Right cardiac atrium (tissue), 5 donors: ENCODE measurements around the gene TRABD2B. TPM values are rescaled to one million over a fixed set of nuclear protein-coding genes. Genes with fewer than 3 reads are reported as not detected.

Experiments
- ATAC-seq, 2 donors: fragments of 200-7000 bp; cut with Tn5 transposase; one replicate each; pipeline versions ENCODE4 v1.8.0 to v1.9.1; 2020; ENCODE audit warnings: moderate library complexity in 2 of 2, mild to moderate bottlenecking in 1 of 2
- DNase-seq, 3 donors: peaks; one replicate each; pipeline ENCODE4 v3.0.0-alpha.2; 2020
- H3K27ac ChIP-seq: one replicate; pipeline ENCODE4 v1.5.1; 2013; ENCODE audit warnings: mild to moderate bottlenecking, low read length, control low read depth, moderate library complexity
- H3K27me3 ChIP-seq: one replicate; pipeline ENCODE4 v1.6.1; 2013; ENCODE audit not compliant: control insufficient read depth, insufficient read depth
- H3K4me1 ChIP-seq: one replicate; pipeline ENCODE4 v1.6.1; 2013; ENCODE audit warnings: low read length; ENCODE audit not compliant: control insufficient read depth, insufficient read depth
- H3K4me3 ChIP-seq: one replicate; pipeline ENCODE4 v1.5.1; 2013; ENCODE audit warnings: low read length, control low read depth
- H3K9me3 ChIP-seq: one replicate; pipeline ENCODE4 v1.6.1; 2013; ENCODE audit warnings: low read length; ENCODE audit not compliant: control insufficient read depth
- WGBS: extraction: QIAGEN DNeasy Blood & Tissue Kit; methylation state at CpG from one replicate; pipeline ENCODE4 v1.1.7; 2013; 5-methylcytosine and 5-hydroxymethylcytosine counted together
- intact Hi-C, 4 donors: fragments of 100-400 bp; cut with DNase I; formaldehyde crosslinking; loops; one replicate each; pipeline versions ENCODE4 v1.11.0 to v1.14.0; 2022 to 2023
- polyA plus RNA-seq: library from polyadenylated mRNA; stranded (reverse); fragments of 200-250 nt; gene quantifications from one replicate; pipeline ENCODE4 v1.2.3, GENCODE V29; 2013
- total RNA-seq, 4 donors: library from RNA; stranded (reverse); fragmentation: NEBNext Ultra II Directional; extraction: Animal tissue kit (Norgen Biotek cat#: 25700); gene quantifications; one replicate each; pipeline ENCODE4 v1.2.1, GENCODE V29; 2021
- donor health status: healthy with polysubstance abuse.
- donor health status: DM: no; HTN: yes; CAD: no.
- donor health status: DM: no; HTN: no; CAD: no.
- donor health status: DM: no; HTN: yes; CAD: no; lungs with severe emphysema.
- donor health status: DM: yes; HTN: yes; CAD: no.

The TRABD2B gene
- total and polyA plus RNA-seq, 5 donors = 6.7 to 23.7 (median 17.8) TPM

- no peaks in the 10 kb centered on the region for H3K9me3 ChIP-seq
- no peak overlapping the region for H3K4me3 ChIP-seq
- H3K27me3 ChIP-seq = no peaks in the 10 kb centered on the region
- DNase-seq (no peak), ATAC-seq (no peak)
- peaks cover 2% of the 10 kb centered on the region for H3K4me1 ChIP-seq
- H3K27ac ChIP-seq = no peak overlapping the region
- 95% methylated on average over 7 of the region's 7 CpGs for WGBS
- intact Hi-C loops = no loop called here
Observed at GRCh38 chr1:47853059-47853458, 144.1 kb downstream of the TRABD2B start.

- no peak for DNase-seq
Observed at GRCh38 chr1:47852006-47852718, 145.0 kb downstream of the TRABD2B start.

GRCh38 chr1:47850451-47850850, 146.7 kb downstream of the TRABD2B start:
- WGBS = 93% methylated on average over 4 of the region's 4 CpGs
- intact Hi-C loops = no loop called here
- Histone ChIP-seq H3K9me3 (no peaks in the 10 kb centered on the region), H3K4me3 (no peak overlapping the region), H3K27me3 (no peaks in the 10 kb centered on the region), H3K27ac (no peak overlapping the region), H3K4me1 (peaks cover 2% of the 10 kb centered on the region)
- no peak for ATAC-seq
- no peak for DNase-seq

More at GRCh38 chr1:47852006-47852718, 145.0 kb downstream of the TRABD2B start:
- ATAC-seq = no peak
- no peaks in the 10 kb centered on the region for H3K9me3 ChIP-seq
- no peak overlapping the region for H3K4me3 ChIP-seq
- 89% methylated on average over 17 of the region's 17 CpGs for WGBS
- intact Hi-C loops = no loop called here
- H3K27ac ChIP-seq = no peak overlapping the region
- no peaks in the 10 kb centered on the region for H3K27me3 ChIP-seq
- peaks cover 2% of the 10 kb centered on the region for H3K4me1 ChIP-seq

GRCh38 chr1:47849591-47850261, 147.5 kb downstream of the TRABD2B start:
- WGBS = 74% methylated on average over 5 of the region's 5 CpGs
- intact Hi-C loops = no loop called here
- Histone ChIP-seq H3K27me3 (no peaks in the 10 kb centered on the region), H3K9me3 (no peaks in the 10 kb centered on the region), H3K27ac (no peak overlapping the region), H3K4me3 (no peak overlapping the region), H3K4me1 (peaks cover 2% of the 10 kb centered on the region)
- ATAC-seq (peak; percentile 61 to 76), DNase-seq (peak in 2 of 3 donors; percentile 30 to 63)

GRCh38 chr1:47849005-47849521, 148.1 kb downstream of the TRABD2B start:
- Histone ChIP-seq H3K4me1 (peaks cover 2% of the 10 kb centered on the region), H3K27ac (no peak overlapping the region), H3K9me3 (no peaks in the 10 kb centered on the region), H3K27me3 (no peaks in the 10 kb centered on the region), H3K4me3 (no peak overlapping the region)
- 55% methylated on average over 4 of the region's 4 CpGs for WGBS
- DNase-seq = no peak
- intact Hi-C loops = no loop called here
- ATAC-seq = no peak

GRCh38 chr1:47847763-47848162, 149.4 kb downstream of the TRABD2B start:
- intact Hi-C loops = no loop called here
- DNase-seq (no peak), ATAC-seq (no peak)
- H3K9me3 ChIP-seq = no peaks in the 10 kb centered on the region
- no peaks in the 10 kb centered on the region for H3K27me3 ChIP-seq
- peaks cover 2% of the 10 kb centered on the region for H3K4me1 ChIP-seq
- WGBS = 96% methylated on average over 9 of the region's 9 CpGs
- no peak overlapping the region for H3K4me3 ChIP-seq
- no peak overlapping the region for H3K27ac ChIP-seq

GRCh38 chr1:47844558-47844955, 152.6 kb downstream of the TRABD2B start:
- no peak for ATAC-seq
- 93% methylated on average over 3 of the region's 3 CpGs for WGBS

GRCh38 chr1:47843781-47844557, 153.2 kb downstream of the TRABD2B start:
- WGBS = 72% methylated on average over 10 of the region's 10 CpGs
- intact Hi-C loops = no loop called here
- no peaks in the 10 kb centered on the region for H3K27me3 ChIP-seq
- no peak overlapping the region for H3K4me3 ChIP-seq
- peaks cover 5% of the 10 kb centered on the region for H3K4me1 ChIP-seq
- peak in 1 of 3 donors; percentile 57 for DNase-seq
- no peaks in the 10 kb centered on the region for H3K9me3 ChIP-seq
- ATAC-seq = no peak
- H3K27ac ChIP-seq = no peak overlapping the region

More at GRCh38 chr1:47844558-47844955, 152.6 kb downstream of the TRABD2B start:
- H3K4me3 ChIP-seq = no peak overlapping the region
- intact Hi-C loops = no loop called here
- no peak for DNase-seq
- peaks cover 5% of the 10 kb centered on the region for H3K4me1 ChIP-seq
- H3K9me3 ChIP-seq = no peaks in the 10 kb centered on the region
- no peaks in the 10 kb centered on the region for H3K27me3 ChIP-seq
- H3K27ac ChIP-seq = no peak overlapping the region

- H3K27me3 ChIP-seq = no peaks in the 10 kb centered on the region
- peaks cover 11% of the 10 kb centered on the region for H3K4me1 ChIP-seq
- H3K9me3 ChIP-seq = no peaks in the 10 kb centered on the region
- DNase-seq (no peak), ATAC-seq (no peak)
- intact Hi-C loops = no loop called here
- H3K27ac ChIP-seq = no peak overlapping the region
- no peak overlapping the region for H3K4me3 ChIP-seq
- 75% methylated on average over 6 of the region's 6 CpGs for WGBS
Observed at GRCh38 chr1:47843059-47843458, 154.1 kb downstream of the TRABD2B start.

GRCh38 chr1:47842228-47842919, 154.8 kb downstream of the TRABD2B start:
- no peak for DNase-seq
- H3K4me3 ChIP-seq = no peak overlapping the region
- H3K27me3 ChIP-seq = no peaks in the 10 kb centered on the region
- peaks cover 13% of the 10 kb centered on the region for H3K4me1 ChIP-seq
- H3K9me3 ChIP-seq = no peaks in the 10 kb centered on the region
- ATAC-seq = no peak
- WGBS = 56% methylated on average over 5 of the region's 5 CpGs
- H3K27ac ChIP-seq = no peak overlapping the region
- intact Hi-C loops = no loop called here
